ENCODE measurements around the gene NOM1.

DNA sequence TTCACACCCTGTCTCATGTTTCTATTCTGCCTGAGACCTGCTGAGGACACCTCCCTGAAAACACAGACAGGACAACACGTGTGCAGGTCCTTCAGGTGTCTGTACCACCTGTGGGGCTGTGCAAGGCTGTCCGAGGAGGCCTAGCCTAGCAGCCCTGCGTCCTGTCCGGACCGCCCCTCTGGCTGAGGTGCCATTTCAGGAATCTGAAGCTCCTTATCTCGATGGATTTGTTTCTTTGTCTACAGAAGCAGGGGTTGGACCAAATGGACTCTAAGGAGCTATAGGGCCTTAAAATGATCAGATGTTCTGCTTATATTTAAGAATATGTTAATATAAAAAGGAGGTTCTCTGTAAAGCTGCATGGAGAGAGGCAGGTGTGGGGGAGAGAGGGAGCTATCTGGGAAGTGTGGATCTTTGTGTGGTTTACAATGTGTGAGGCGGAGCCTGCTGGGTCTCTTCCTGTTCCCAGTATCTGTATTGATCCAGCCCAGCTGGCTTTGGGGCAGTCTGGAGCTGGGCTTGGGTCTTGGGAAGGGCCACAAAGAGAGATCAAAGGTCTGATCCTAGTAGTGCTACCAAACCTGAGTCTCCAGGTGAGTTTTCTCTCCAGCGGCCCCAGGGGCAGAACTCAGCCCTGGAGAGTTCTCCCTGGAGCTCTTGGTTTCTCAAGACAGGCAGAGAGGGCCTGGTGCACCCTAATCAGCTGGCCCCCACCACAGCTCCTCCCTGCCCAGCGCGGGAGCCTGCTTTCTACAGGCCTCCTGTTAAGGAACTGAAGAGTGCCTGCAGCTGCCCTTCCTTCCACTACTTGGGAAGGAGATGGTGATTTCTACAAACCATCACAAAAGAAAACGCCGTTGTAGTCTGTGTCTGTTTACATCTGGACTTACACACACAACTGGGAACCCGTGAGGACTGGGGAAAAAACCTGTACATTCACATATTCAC is 64.4 kb downstream of the NOM1 start:
- TF ChIP-seq FOXM1 (IDR thresholded peaks at IDR 0.05; ENCODE audit: borderline replicate concordance) (no peak), ZNF384 (IDR thresholded peaks at IDR 0.05) (no peak), SP1 (IDR thresholded peaks at IDR 0.05) (no peak), FOXA1 (IDR thresholded peaks at IDR 0.05) (no peak), ARNT (IDR thresholded peaks at IDR 0.05) (no peak), SUZ12 (IDR thresholded peaks at IDR 0.05) (no peak), CTBP1 (IDR thresholded peaks at IDR 0.05; ENCODE audit: borderline replicate concordance) (no peak)

All from HEK293T (cell line).